ENCODE results near the gene OMG. TPM values are rescaled to one million over a fixed set of nuclear protein-coding genes. Genes with fewer than 3 reads are reported as not detected.

OMG gene
- total RNA-seq, 6 donors from 2014 or later: 2.1 to 25.7 (median 7.3) TPM; not detected in 1

DNA sequence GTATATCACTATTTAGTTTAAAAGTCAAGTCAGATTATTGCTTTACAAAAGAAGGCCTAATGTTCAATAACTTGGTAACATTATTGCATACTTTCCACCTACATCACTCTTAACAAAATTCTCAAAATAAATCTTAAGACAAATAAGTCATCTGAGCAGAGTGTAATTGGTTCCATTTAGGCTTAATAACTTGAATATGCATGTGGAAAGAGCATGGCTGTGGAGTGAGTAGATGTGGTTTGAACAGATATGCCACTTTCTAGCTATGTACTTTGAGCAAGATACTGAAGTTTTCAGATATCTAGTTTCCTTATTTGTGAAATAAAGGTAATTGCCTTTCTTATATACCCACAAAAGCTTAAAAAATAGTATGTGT is 31.1 kb upstream of the OMG start:
- ATAC-seq (ENCODE audit: low FRiP score in 2 of 2) (no peak), DNase-seq (no peak)
- TF ChIP-seq EP300 (IDR thresholded peaks at IDR 0.05): no peak
- TF ChIP-seq POLR2AphosphoS5 (IDR thresholded peaks at IDR 0.05): no peak
- TF ChIP-seq, protein P1, sequence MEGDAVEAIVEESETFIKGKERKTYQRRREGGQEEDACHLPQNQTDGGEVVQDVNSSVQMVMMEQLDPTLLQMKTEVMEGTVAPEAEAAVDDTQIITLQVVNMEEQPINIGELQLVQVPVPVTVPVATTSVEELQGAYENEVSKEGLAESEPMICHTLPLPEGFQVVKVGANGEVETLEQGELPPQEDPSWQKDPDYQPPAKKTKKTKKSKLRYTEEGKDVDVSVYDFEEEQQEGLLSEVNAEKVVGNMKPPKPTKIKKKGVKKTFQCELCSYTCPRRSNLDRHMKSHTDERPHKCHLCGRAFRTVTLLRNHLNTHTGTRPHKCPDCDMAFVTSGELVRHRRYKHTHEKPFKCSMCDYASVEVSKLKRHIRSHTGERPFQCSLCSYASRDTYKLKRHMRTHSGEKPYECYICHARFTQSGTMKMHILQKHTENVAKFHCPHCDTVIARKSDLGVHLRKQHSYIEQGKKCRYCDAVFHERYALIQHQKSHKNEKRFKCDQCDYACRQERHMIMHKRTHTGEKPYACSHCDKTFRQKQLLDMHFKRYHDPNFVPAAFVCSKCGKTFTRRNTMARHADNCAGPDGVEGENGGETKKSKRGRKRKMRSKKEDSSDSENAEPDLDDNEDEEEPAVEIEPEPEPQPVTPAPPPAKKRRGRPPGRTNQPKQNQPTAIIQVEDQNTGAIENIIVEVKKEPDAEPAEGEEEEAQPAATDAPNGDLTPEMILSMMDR (IDR thresholded peaks at IDR 0.05): no peak
- TF ChIP-seq POLR2A (IDR thresholded peaks at IDR 0.05): no peak
- Histone ChIP-seq H3K4me3 (no peak overlapping the region), H3K4me1 (no peaks in the 10 kb centered on the region), H3K9me3 (no peaks in the 10 kb centered on the region), H3K27me3 (no peaks in the 10 kb centered on the region), H3K27ac (no peak overlapping the region), H3K36me3 (peaks cover 0 to 36% (median 12%) of the 10 kb centered on the region in 4 donors)

GRCh38 chr17:31327534-31328159 is 30.6 kb upstream of the OMG start:
- Histone ChIP-seq H3K27ac (no peak overlapping the region), H3K27me3 (no peaks in the 10 kb centered on the region), H3K36me3 (peaks cover 0 to 36% (median 12%) of the 10 kb centered on the region in 4 donors), H3K4me1 (no peaks in the 10 kb centered on the region), H3K9me3 (no peaks in the 10 kb centered on the region), H3K4me3 (no peak overlapping the region)
- TF ChIP-seq POLR2A (IDR thresholded peaks at IDR 0.05) (no peak), EP300 (IDR thresholded peaks at IDR 0.05) (no peak), POLR2AphosphoS5 (IDR thresholded peaks at IDR 0.05) (no peak)
- TF ChIP-seq, protein P1 (IDR thresholded peaks at IDR 0.05): no peak
- 96 to 98% methylated on average over 12 of the region's 12 CpGs for WGBS, 2 donors
- ATAC-seq (ENCODE audit: low FRiP score in 2 of 2) (no peak), DNase-seq (no peak)

GRCh38 chr17:31323551-31323950 is 26.5 kb upstream of the OMG start:
- Histone ChIP-seq H3K27ac (no peak overlapping the region), H3K4me3 (no peak overlapping the region), H3K4me1 (no peaks in the 10 kb centered on the region), H3K27me3 (no peaks in the 10 kb centered on the region), H3K9me3 (no peaks in the 10 kb centered on the region), H3K36me3 (peaks cover 0 to 26% (median 12%) of the 10 kb centered on the region in 4 donors)
- ATAC-seq (ENCODE audit: low FRiP score in 2 of 2) (no peak), DNase-seq (no peak)
- TF ChIP-seq EP300 (IDR thresholded peaks at IDR 0.05) (no peak), POLR2AphosphoS5 (IDR thresholded peaks at IDR 0.05) (no peak), POLR2A (IDR thresholded peaks at IDR 0.05) (no peak)
- TF ChIP-seq, protein P1 (IDR thresholded peaks at IDR 0.05): no peak

- WGBS, 2 donors: 87% methylated on average over 4 of the region's 4 CpGs
- TF ChIP-seq EP300 (IDR thresholded peaks at IDR 0.05): no peak
- TF ChIP-seq, protein P1 (IDR thresholded peaks at IDR 0.05): no peak
- no peak for TF ChIP-seq POLR2AphosphoS5 (IDR thresholded peaks at IDR 0.05)
- TF ChIP-seq POLR2A (IDR thresholded peaks at IDR 0.05): no peak
- Histone ChIP-seq H3K4me3 (peak overlapping the region in 1 of 4 donors; percentile 25), H3K27me3 (no peaks in the 10 kb centered on the region), H3K9me3 (no peaks in the 10 kb centered on the region), H3K36me3 (peaks cover 0 to 11% (median 8%) of the 10 kb centered on the region in 4 donors), H3K4me1 (peaks cover 0 to 7% (median 2%) of the 10 kb centered on the region in 4 donors), H3K27ac (peak overlapping the region in 2 of 4 donors; percentile 82 to 84)
- no peak for DNase-seq
- ATAC-seq (ENCODE audit: low FRiP score in 2 of 2): no peak
Measured at GRCh38 chr17:31321966-31322365, 24.9 kb upstream of the OMG start.

DNA sequence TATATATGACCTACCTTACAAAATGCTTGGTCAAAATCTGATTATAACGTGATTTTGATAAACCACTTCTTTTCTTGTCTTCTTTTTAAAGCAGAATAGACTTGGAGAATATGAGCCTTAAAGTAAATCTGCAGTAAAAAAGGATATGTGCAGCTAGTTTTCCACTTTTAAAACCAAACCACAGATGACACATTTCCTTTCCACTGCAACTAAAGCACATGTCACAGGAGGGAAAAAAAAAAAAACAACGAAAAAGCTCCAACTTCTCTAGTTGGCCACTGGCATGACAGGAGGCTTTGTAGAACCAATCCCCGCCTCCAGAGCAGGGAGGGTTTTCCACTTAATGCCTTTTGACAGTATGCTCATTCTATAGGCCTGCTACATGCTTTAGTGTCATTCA is 24.4 kb upstream of the OMG start, which contains the start of gene EVI2A:
TSS of gene EVI2A (minus strand) at position 142 of the 400 bp plus-strand sequence. CDS start 2,609 bp downstream, outside the sequence.
- DNase-seq (peak in 1 of 2 donors; percentile 68), ATAC-seq (ENCODE audit: low FRiP score in 2 of 2) (peak; percentile 49 to 63)
- Histone ChIP-seq H3K9me3 (no peaks in the 10 kb centered on the region), H3K27me3 (no peaks in the 10 kb centered on the region), H3K36me3 (peaks cover 0 to 9% (median 6%) of the 10 kb centered on the region in 4 donors), H3K4me1 (peaks cover 0 to 7% (median 2%) of the 10 kb centered on the region in 4 donors), H3K4me3 (peak within 1 kb of the TSS in 3 of 4 donors; percentile 20 to 38 (median 25)), H3K27ac (peak within 1 kb of the TSS; percentile 59 to 86 (median 83))
- 54 to 61% methylated on average over 3 of the region's 3 CpGs for WGBS, 2 donors
- peak in 1 of 4 donors; percentile 60 for TF ChIP-seq POLR2A (IDR thresholded peaks at IDR 0.05)
- TF ChIP-seq, protein P1 (IDR thresholded peaks at IDR 0.05): no peak
